Measurements from ENCODE around the gene TSHZ3.

DNA sequence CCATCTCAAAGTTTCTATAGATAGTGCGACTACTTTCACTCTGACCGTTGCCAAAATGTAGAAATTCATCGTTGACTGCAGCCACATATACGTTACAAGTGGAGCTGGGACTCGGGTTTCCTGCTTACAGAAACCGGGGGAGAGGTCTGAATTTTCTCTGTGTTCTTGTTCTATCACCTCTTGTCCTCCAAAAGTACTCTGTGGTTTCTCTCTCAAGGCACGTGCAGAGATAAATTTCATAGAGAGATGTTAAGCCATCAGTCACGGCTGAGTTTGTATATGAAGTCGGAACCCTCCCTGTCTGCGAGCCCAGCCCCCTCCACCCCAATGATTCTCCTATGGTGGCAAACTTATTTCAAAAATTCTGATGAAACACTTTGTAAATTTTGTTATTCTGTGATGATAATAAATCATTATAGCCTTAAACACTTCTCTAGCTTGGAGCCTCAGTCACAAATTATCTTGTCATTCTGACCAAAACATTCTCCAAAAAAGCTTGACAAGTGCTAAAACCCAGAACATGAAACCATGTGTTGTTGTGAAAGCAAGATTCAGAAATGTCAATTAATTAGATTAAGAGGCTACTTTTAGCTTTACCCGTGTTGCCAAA, 87.5 kb downstream of the TSHZ3 start:
- TF ChIP-seq, protein P1, sequence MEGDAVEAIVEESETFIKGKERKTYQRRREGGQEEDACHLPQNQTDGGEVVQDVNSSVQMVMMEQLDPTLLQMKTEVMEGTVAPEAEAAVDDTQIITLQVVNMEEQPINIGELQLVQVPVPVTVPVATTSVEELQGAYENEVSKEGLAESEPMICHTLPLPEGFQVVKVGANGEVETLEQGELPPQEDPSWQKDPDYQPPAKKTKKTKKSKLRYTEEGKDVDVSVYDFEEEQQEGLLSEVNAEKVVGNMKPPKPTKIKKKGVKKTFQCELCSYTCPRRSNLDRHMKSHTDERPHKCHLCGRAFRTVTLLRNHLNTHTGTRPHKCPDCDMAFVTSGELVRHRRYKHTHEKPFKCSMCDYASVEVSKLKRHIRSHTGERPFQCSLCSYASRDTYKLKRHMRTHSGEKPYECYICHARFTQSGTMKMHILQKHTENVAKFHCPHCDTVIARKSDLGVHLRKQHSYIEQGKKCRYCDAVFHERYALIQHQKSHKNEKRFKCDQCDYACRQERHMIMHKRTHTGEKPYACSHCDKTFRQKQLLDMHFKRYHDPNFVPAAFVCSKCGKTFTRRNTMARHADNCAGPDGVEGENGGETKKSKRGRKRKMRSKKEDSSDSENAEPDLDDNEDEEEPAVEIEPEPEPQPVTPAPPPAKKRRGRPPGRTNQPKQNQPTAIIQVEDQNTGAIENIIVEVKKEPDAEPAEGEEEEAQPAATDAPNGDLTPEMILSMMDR (IDR thresholded peaks at IDR 0.05), result no peak
- no peak for TF ChIP-seq POLR2AphosphoS5 (IDR thresholded peaks at IDR 0.05)
- TF ChIP-seq POLR2A (IDR thresholded peaks at IDR 0.05), result no peak
- TF ChIP-seq EP300 (IDR thresholded peaks at IDR 0.05), result no peak
